Caco-2 (cell line): Measurements from ENCODE around the gene LIG3. TPM values are rescaled to one million over a fixed set of nuclear protein-coding genes. Genes with fewer than 3 reads are reported as not detected.
"Not testable (repeated sequence)": the region's sequence is repeated elsewhere in the genome, so short reads cannot be mapped to it uniquely, and the experiment has no call there.

ENCODE experiments used
- Bru-seq: library from RNA; stranded (reverse); fragments of 400-500 nt; gene quantifications from one replicate; lab custom pipeline; 2021; lab: Mats Ljungman, UMichigan
- BruChase-seq, 2 experiments: library from RNA; stranded (reverse); fragments of 400-500 nt; gene quantifications; one replicate each; lab custom pipeline; 2021; lab: Mats Ljungman, UMichigan
- BruUV-seq: library from RNA; stranded (reverse); fragments of 400-500 nt; replicated peaks from 2 replicates; lab custom pipeline; 2021; lab: Mats Ljungman, UMichigan
- CTCF ChIA-PET: fragments of 300-600 bp; sonication (Branson Sonifier 250); formaldehyde crosslinking; loops from one replicate; lab custom pipeline; 2022; ENCODE audit warnings: antibody characterized with exemption; lab: Charles Lee
- POLR2A ChIA-PET: fragments of 300-600 bp; sonication (Branson Sonifier 250); formaldehyde crosslinking; loops from one replicate; lab custom pipeline; 2022; ENCODE audit warnings: antibody characterized with exemption; lab: Charles Lee
- DNase-seq, 2 experiments: peaks; one replicate each; pipeline versions ENCODE4 v3.0.0 to v3.0.0-alpha.2; 2020 to 2022
- H3K27me3 ChIP-seq: replicated peaks from 2 replicates; pipeline ENCODE4 v1.6.0; 2011; ENCODE audit warnings: low read length; ENCODE audit not compliant: control insufficient read depth, insufficient read depth
- H3K36me3 ChIP-seq: 2 replicates; pipeline ENCODE4 v1.5.1; 2011; ENCODE audit warnings: low read length; ENCODE audit not compliant: control insufficient read depth, insufficient read depth
- H3K4me1 ChIP-seq: fragments of 250-450 bp; sonication (Bioruptor Pico); 2 replicates; pipeline ENCODE4 v1.5.1; 2020; ENCODE audit warnings: mild to moderate bottlenecking
- H3K4me3 ChIP-seq: 2 replicates; pipeline ENCODE4 v1.5.1; 2011; ENCODE audit warnings: low read depth, mild to moderate bottlenecking, control low read depth, low read length
- H3K9me3 ChIP-seq: fragments of 250-450 bp; sonication (Bioruptor Pico); 2 replicates; pipeline ENCODE4 v1.5.1; 2020; ENCODE audit warnings: mild to moderate bottlenecking, moderate library complexity
- H3K27ac Mint-ChIP-seq: one replicate; pipeline ENCODE4 v1.8.0; 2022; ENCODE audit warnings: mixed read lengths; ENCODE audit not compliant: unreplicated experiment
- H3K27me3 Mint-ChIP-seq: one replicate; pipeline ENCODE4 v1.8.0; 2022; ENCODE audit warnings: mixed read lengths; ENCODE audit not compliant: insufficient read depth, unreplicated experiment
- H3K36me3 Mint-ChIP-seq: one replicate; pipeline ENCODE4 v1.8.0; 2022; ENCODE audit warnings: mild to moderate bottlenecking, mixed read lengths; ENCODE audit not compliant: insufficient read depth, unreplicated experiment
- H3K4me1 Mint-ChIP-seq: one replicate; pipeline ENCODE4 v1.8.0; 2022; ENCODE audit warnings: low read depth, mixed read lengths; ENCODE audit not compliant: unreplicated experiment
- H3K4me3 Mint-ChIP-seq: one replicate; pipeline ENCODE4 v1.8.0; 2022; ENCODE audit warnings: mild to moderate bottlenecking, moderate library complexity, mixed read lengths; ENCODE audit not compliant: unreplicated experiment
- H3K9me3 Mint-ChIP-seq: one replicate; pipeline ENCODE4 v1.8.0; 2022; ENCODE audit warnings: mixed read lengths; ENCODE audit not compliant: unreplicated experiment
- intact Hi-C: fragments of 100-400 bp; cut with micrococcal nuclease; formaldehyde crosslinking; loops from one replicate; pipeline ENCODE4 v1.10.0; 2022; ENCODE audit not compliant: unreplicated experiment
- long read RNA-seq: library from polyadenylated mRNA; stranded (forward); transcript quantifications from one replicate; pipeline ENCODE4 v2.0.0, GENCODE V29; 2022
- total RNA-seq: library from RNA; stranded (reverse); gene quantifications from 2 replicates; pipeline ENCODE4 v1.2.3, GENCODE V29; 2022
- TF ChIP-seq, protein P1 (sequence below), 2 experiments: fragments of 200-600 bp in 1 of 2; IDR thresholded peaks; 1 replicate in 1 of 2; 2 replicates in 1 of 2; pipeline versions ENCODE4 v1.5.1 to v1.8.0; 2011 to 2022; ENCODE audit warnings: antibody characterized with exemption in 1 of 2, control low read depth in 1 of 2, inconsistent platforms in 1 of 2, low read depth in 1 of 2, low read length in 1 of 2, mild to moderate bottlenecking in 1 of 2, moderate library complexity in 1 of 2; ENCODE audit not compliant: insufficient read depth in 1 of 2, severe bottlenecking in 1 of 2, unreplicated experiment in 1 of 2

The LIG3 gene
- total RNA-seq = 49.9 and 55.3 TPM in 2 replicates
- percentile 79 among the genes with signal in this experiment for Bru-seq, nascent RNA
- BruChase-seq, experiment 1, labeled RNA remaining after a 2-hour chase = percentile 83 among the genes with signal in this experiment
- percentile 88 among the genes with signal in this experiment for BruChase-seq, experiment 2, labeled RNA remaining after a 6-hour chase
- long read RNA-seq, full-length matches to known transcripts = 22 of 46 reads
- long read RNA-seq, partial matches to known transcripts = 11 of 46 reads
- long read RNA-seq, other reads (novel, unspliced or antisense) = 13 of 46 reads

DNA sequence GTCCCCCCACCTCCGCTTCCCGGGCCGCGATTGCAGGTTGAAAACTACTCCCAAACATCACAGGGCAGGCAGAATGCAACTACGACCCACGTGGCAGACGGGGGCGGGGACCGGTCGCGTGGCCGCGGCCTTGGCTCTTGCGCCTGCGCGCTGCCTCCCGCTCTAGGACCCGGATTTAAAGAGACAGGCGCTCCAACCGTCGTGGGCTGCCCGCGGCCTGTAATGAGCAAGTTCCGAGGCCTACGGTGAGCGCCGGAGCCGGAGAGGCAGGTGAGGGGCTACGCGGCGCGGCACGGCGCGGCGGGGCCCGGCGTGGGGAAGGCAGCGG lies at the start of gene LIG3:
Gene LIG3 (plus strand): TSS at position 160 of the 328 bp plus-strand sequence. CDS start 2,494 bp downstream, outside the sequence.
- H3K27me3 Mint-ChIP-seq = no peaks in the 10 kb centered on the region
- H3K9me3 Mint-ChIP-seq = no peaks in the 10 kb centered on the region
- peak within 1 kb of the TSS; percentile 93 for H3K27ac Mint-ChIP-seq
- peak within 1 kb of the TSS; percentile 85 for H3K4me3 Mint-ChIP-seq
- H3K36me3 ChIP-seq = no peaks in the 10 kb centered on the region
- no peaks in the 10 kb centered on the region for H3K9me3 ChIP-seq
- peak within 1 kb of the TSS; percentile 75 for H3K4me3 ChIP-seq
- peak; percentile 95 to 97 for DNase-seq
- BruUV-seq = no TSS peak
- H3K4me1 Mint-ChIP-seq = peaks cover 10% of the 10 kb centered on the region
- H3K27me3 ChIP-seq = no peaks in the 10 kb centered on the region
- TF ChIP-seq, protein P1, sequence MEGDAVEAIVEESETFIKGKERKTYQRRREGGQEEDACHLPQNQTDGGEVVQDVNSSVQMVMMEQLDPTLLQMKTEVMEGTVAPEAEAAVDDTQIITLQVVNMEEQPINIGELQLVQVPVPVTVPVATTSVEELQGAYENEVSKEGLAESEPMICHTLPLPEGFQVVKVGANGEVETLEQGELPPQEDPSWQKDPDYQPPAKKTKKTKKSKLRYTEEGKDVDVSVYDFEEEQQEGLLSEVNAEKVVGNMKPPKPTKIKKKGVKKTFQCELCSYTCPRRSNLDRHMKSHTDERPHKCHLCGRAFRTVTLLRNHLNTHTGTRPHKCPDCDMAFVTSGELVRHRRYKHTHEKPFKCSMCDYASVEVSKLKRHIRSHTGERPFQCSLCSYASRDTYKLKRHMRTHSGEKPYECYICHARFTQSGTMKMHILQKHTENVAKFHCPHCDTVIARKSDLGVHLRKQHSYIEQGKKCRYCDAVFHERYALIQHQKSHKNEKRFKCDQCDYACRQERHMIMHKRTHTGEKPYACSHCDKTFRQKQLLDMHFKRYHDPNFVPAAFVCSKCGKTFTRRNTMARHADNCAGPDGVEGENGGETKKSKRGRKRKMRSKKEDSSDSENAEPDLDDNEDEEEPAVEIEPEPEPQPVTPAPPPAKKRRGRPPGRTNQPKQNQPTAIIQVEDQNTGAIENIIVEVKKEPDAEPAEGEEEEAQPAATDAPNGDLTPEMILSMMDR (IDR thresholded peaks at IDR 0.05; ENCODE audit: insufficient read depth in 1 of 2, low read depth in 1 of 2, low read length in 1 of 2, severe bottlenecking in 1 of 2, unreplicated experiment in 1 of 2) = no peak
- ChIA-PET CTCF (interaction anchor here (0.8 to 2.3 kb wide), 2 partner anchors 109 to 139 kb away, joined by 3 to 8 read pairs; partner anchors contain the start of gene RAD51D), POLR2A (interaction anchor here (0.6 to 2.1 kb wide), 5 partner anchors 11 to 1155 kb away, joined by 3 to 11 read pairs (median 5); partner anchors contain the start of genes CCT6B, RFFL and ZNF830)
- H3K36me3 Mint-ChIP-seq = peaks cover 19% of the 10 kb centered on the region
- H3K4me1 ChIP-seq = 0 out of 2 replicates have a peak, but pooled peaks cover 10% of the 10 kb centered on the region
- intact Hi-C loops = loop anchor here (2.0 to 5.0 kb wide), 2 partner anchors 137 to 560 kb away; partner anchors contain the start of gene RAD51D

DNA sequence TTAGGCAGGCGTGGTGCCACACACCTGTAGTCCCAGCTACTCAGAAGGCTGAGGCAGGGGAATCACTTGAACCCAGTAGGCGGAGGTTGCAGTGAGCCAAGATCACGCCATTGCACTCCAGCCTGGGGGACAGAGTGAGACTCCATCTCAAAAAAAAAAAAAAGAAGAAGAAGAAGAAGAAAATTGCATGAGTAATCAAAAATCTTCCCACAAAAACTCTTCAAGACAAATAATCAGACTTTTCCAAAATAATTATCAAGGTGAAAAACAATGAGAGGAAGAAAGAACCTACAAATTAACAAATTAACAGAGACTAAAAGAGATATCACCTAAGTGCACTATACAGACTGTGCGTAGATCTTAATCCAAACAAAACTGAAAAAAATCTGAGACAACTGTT lies 29.5 kb upstream of the LIG3 start:
- H3K36me3 Mint-ChIP-seq, BruUV-seq, H3K9me3 Mint-ChIP-seq, H3K27me3 ChIP-seq, POLR2A ChIA-PET, H3K36me3 ChIP-seq, H3K4me1 ChIP-seq, CTCF ChIA-PET, H3K4me3 ChIP-seq, intact Hi-C loops, DNase-seq, H3K9me3 ChIP-seq, H3K27ac Mint-ChIP-seq, H3K4me3 Mint-ChIP-seq, H3K4me1 Mint-ChIP-seq: not testable (repeated sequence)
- H3K27me3 Mint-ChIP-seq = peaks cover 13% of the 10 kb centered on the region

DNA sequence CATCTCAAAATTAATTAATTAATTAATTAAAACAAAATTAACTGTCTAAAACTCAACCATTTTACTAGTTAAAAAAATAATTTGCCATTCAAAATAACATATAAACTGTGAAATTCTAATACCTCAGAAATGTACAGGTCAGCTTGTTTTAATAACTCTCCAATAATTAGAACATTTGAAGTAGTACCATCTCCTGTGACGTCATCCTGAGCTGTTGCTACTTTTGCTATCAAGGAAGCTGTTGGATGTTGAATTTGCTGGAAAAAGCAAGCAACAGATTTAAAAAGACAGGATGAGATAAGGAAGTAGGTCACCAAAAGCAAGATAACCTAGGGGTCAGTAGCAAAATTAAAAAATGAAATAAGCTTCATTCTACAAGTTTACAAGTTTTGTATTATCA lies 21.9 kb upstream of the LIG3 start:
- intact Hi-C loops = no loop called here
- ChIA-PET CTCF (no interaction called here), POLR2A (no interaction called here)
- Histone ChIP-seq H3K4me1 (peaks cover 12% of the 10 kb centered on the region), H3K36me3 (no peaks in the 10 kb centered on the region), H3K9me3 (no peaks in the 10 kb centered on the region), H3K4me3 (no peak overlapping the region), H3K27me3 (no peaks in the 10 kb centered on the region)
- no peak overlapping the region for H3K4me3 Mint-ChIP-seq
- DNase-seq = no peak
- peaks cover 14% of the 10 kb centered on the region for H3K4me1 Mint-ChIP-seq
- peaks cover 16% of the 10 kb centered on the region for H3K36me3 Mint-ChIP-seq
- no TSS peak for BruUV-seq
- TF ChIP-seq, protein P1 (IDR thresholded peaks at IDR 0.05; ENCODE audit: insufficient read depth in 1 of 2, low read depth in 1 of 2, low read length in 1 of 2, severe bottlenecking in 1 of 2, unreplicated experiment in 1 of 2) = no peak
- peaks cover 14% of the 10 kb centered on the region for H3K27me3 Mint-ChIP-seq
- peaks cover 12% of the 10 kb centered on the region for H3K9me3 Mint-ChIP-seq
- no peak overlapping the region for H3K27ac Mint-ChIP-seq
